MM.1S (cell line): ENCODE data around the gene PIGQ.

Experiments
- DNase-seq: peaks from one replicate; pipeline ENCODE4 v3.0.0-alpha.2; 2015
- H2AFZ ChIP-seq: fragments of 300-600 bp; sonication (generic); 2 replicates; pipeline ENCODE4 v1.6.0; 2016; ENCODE audit warnings: antibody characterized with exemption, low read length
- H3F3A ChIP-seq: fragments of 300-600 bp; sonication (generic); 2 replicates; pipeline ENCODE4 v1.6.1; 2016; ENCODE audit warnings: mild to moderate bottlenecking, antibody characterized with exemption, low read length, moderate library complexity, mixed read lengths; ENCODE audit not compliant: insufficient read depth
- H3K27ac ChIP-seq: fragments of 300-600 bp; sonication (generic); 2 replicates; pipeline ENCODE4 v1.5.1; 2016; ENCODE audit warnings: mild to moderate bottlenecking, low read length
- H3K27me3 ChIP-seq: fragments of 300-600 bp; sonication (generic); replicated peaks from 2 replicates; pipeline ENCODE4 v1.6.0; 2016; ENCODE audit warnings: low read length; ENCODE audit not compliant: insufficient read depth
- H3K36me3 ChIP-seq: fragments of 300-600 bp; sonication (generic); replicated peaks from 2 replicates; pipeline ENCODE4 v1.6.1; 2016; ENCODE audit warnings: mild to moderate bottlenecking, low read length, mixed read lengths; ENCODE audit not compliant: insufficient read depth
- H3K4me1 ChIP-seq: fragments of 300-600 bp; sonication (generic); 2 replicates; pipeline ENCODE4 v1.6.1; 2016; ENCODE audit warnings: low read length, mixed read lengths
- H3K4me2 ChIP-seq: fragments of 300-600 bp; sonication (generic); 2 replicates; pipeline ENCODE4 v1.6.0; 2016; ENCODE audit warnings: low read depth, low read length
- H3K4me3 ChIP-seq: fragments of 300-600 bp; sonication (generic); 2 replicates; pipeline ENCODE4 v1.5.1; 2016; ENCODE audit warnings: low read length, mixed read lengths
- H3K79me2 ChIP-seq: fragments of 300-600 bp; sonication (generic); 2 replicates; pipeline ENCODE4 v1.6.1; 2016; ENCODE audit warnings: mixed run types, low read length, mixed read lengths
- H3K9ac ChIP-seq: fragments of 300-600 bp; sonication (generic); 2 replicates; pipeline ENCODE4 v1.6.1; 2016; ENCODE audit warnings: low read length, mixed read lengths
- H3K9me2 ChIP-seq: fragments of 300-600 bp; sonication (generic); replicated peaks from 2 replicates; pipeline ENCODE4 v1.6.1; 2016; ENCODE audit warnings: mild to moderate bottlenecking, low read length, mixed read lengths; ENCODE audit not compliant: insufficient read depth
- H3K9me3 ChIP-seq: fragments of 300-600 bp; sonication (generic); replicated peaks from 2 replicates; pipeline ENCODE4 v1.6.1; 2016; ENCODE audit warnings: mild to moderate bottlenecking, low read length, mixed read lengths; ENCODE audit not compliant: insufficient read depth
- H4K20me1 ChIP-seq: fragments of 300-600 bp; sonication (generic); 2 replicates; pipeline ENCODE4 v1.6.1; 2016; ENCODE audit warnings: mild to moderate bottlenecking, low read length, moderate library complexity, mixed read lengths; ENCODE audit not compliant: insufficient read depth
- EZH2 ChIP-seq: fragments of 300-600 bp; sonication (generic); optimal IDR thresholded peaks from 2 replicates; pipeline ENCODE3; 2017; ENCODE audit warnings: low read depth, mild to moderate bottlenecking, antibody characterized with exemption, low read length, mixed read lengths
- EZH2phosphoT487 ChIP-seq: fragments of 300-600 bp; sonication (generic); IDR thresholded peaks from 2 replicates; pipeline ENCODE4 v1.6.1; 2018; ENCODE audit warnings: antibody characterized with exemption, low read length
- TF ChIP-seq, protein P1 (sequence below): fragments of 300-600 bp; sonication (generic); IDR thresholded peaks from 2 replicates; pipeline ENCODE4 v1.5.1; 2016; ENCODE audit warnings: antibody characterized with exemption, low read length, mixed read lengths

Gene PIGQ

DNA sequence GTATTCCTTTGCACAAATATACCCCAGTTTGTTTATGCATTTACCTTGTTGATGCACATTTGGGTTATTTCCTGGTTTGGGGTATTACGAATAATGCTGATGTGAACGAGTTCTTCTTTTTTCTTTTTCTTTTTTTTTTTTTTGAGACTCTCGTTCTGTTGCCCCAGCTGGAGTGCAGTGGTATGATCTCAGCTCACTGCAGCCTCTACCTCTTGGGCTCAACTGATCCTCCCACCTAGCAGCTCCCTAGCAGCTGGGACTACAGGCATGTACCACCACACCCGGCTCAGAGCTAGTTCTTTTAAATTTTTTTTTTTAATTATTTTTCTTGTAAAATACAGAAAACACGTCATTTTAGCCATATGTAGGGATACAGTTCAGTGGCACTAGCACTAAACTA is 34.2 kb downstream of the PIGQ start:
- Histone ChIP-seq H3K27ac (no peak overlapping the region), H3K27me3 (no peaks in the 10 kb centered on the region), H3K79me2 (peaks cover 46% of the 10 kb centered on the region), H4K20me1 (no peaks in the 10 kb centered on the region), H3K9me3 (no peaks in the 10 kb centered on the region), H3K36me3 (no peaks in the 10 kb centered on the region), H3K4me1 (no peaks in the 10 kb centered on the region), H3K4me3 (no peak overlapping the region), H3K9me2 (no peaks in the 10 kb centered on the region), H3F3A (no peaks in the 10 kb centered on the region), H3K9ac (no peak overlapping the region), H2AFZ (no peak overlapping the region), H3K4me2 (no peak overlapping the region)
- no peak for DNase-seq
- TF ChIP-seq, protein P1, sequence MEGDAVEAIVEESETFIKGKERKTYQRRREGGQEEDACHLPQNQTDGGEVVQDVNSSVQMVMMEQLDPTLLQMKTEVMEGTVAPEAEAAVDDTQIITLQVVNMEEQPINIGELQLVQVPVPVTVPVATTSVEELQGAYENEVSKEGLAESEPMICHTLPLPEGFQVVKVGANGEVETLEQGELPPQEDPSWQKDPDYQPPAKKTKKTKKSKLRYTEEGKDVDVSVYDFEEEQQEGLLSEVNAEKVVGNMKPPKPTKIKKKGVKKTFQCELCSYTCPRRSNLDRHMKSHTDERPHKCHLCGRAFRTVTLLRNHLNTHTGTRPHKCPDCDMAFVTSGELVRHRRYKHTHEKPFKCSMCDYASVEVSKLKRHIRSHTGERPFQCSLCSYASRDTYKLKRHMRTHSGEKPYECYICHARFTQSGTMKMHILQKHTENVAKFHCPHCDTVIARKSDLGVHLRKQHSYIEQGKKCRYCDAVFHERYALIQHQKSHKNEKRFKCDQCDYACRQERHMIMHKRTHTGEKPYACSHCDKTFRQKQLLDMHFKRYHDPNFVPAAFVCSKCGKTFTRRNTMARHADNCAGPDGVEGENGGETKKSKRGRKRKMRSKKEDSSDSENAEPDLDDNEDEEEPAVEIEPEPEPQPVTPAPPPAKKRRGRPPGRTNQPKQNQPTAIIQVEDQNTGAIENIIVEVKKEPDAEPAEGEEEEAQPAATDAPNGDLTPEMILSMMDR, result no peak
- TF ChIP-seq EZH2, result no peak
- TF ChIP-seq EZH2phosphoT487, result no peak

DNA sequence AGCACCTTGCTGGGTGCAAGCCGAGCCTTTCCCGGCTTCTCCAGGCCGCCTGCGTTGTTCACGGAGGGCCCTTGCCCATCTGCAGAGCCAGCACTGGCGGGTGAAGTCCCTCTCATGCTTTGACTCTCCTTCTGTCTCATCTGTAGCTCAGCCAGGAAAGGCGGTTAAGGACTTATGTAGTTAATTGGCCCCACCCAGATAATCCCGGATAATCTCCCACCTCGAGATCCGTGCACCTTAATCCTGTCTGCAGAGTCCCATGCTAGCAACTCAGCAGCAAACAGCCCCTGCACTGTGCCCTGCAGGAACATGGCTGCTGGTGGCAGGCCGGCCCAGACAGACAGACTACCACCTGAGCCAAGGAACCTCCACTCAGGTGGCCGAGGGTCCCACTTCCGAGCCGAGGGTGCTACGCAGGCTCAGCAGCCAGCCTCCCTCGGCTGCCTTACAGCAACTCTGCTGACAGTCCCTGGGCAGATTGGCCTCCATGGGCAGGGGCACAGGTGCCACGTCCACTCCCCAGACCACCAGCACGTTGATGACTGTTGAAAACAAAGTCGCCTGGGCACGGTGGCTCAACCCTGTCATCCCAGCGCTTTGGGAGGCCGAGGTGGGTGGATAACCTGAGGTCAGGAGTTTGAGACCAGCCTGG is 37.0 kb downstream of the PIGQ start:
- Histone ChIP-seq H3K4me2 (no peak overlapping the region), H4K20me1 (no peaks in the 10 kb centered on the region), H3K27ac (no peak overlapping the region), H3K27me3 (no peaks in the 10 kb centered on the region), H3K4me3 (no peak overlapping the region), H3F3A (no peaks in the 10 kb centered on the region), H3K9me2 (no peaks in the 10 kb centered on the region), H2AFZ (no peak overlapping the region), H3K79me2 (peaks cover 42% of the 10 kb centered on the region), H3K9me3 (no peaks in the 10 kb centered on the region), H3K4me1 (no peaks in the 10 kb centered on the region), H3K9ac (no peak overlapping the region), H3K36me3 (no peaks in the 10 kb centered on the region)
- no peak for DNase-seq
- TF ChIP-seq EZH2phosphoT487, result no peak
- TF ChIP-seq EZH2, result no peak
- TF ChIP-seq, protein P1, result no peak

- TF ChIP-seq EZH2 (no peak), EZH2phosphoT487 (no peak)
- TF ChIP-seq, protein P1, result no peak
- Histone ChIP-seq H3K9me3 (no peaks in the 10 kb centered on the region), H3K9me2 (no peaks in the 10 kb centered on the region), H3K79me2 (peaks cover 39% of the 10 kb centered on the region), H3K27me3 (no peaks in the 10 kb centered on the region), H3K4me1 (no peaks in the 10 kb centered on the region), H3F3A (no peaks in the 10 kb centered on the region), H3K27ac (no peak overlapping the region), H3K9ac (no peak overlapping the region), H3K4me3 (no peak overlapping the region), H4K20me1 (no peaks in the 10 kb centered on the region), H2AFZ (no peak overlapping the region), H3K36me3 (no peaks in the 10 kb centered on the region), H3K4me2 (no peak overlapping the region)
- DNase-seq, result no peak
These were observed 38.3 kb downstream of the PIGQ start for GRCh38 chr16:608019-608418.
